Peyer's patch (tissue), 4 donors: ENCODE measurements around the gene JADE2. TPM values are rescaled to one million over a fixed set of nuclear protein-coding genes. Genes with fewer than 3 reads are reported as not detected.
"Not testable (repeated sequence)": the region's sequence is repeated elsewhere in the genome, so short reads cannot be mapped to it uniquely, and the experiment has no call there.

Source experiments
- DNase-seq, 3 donors: peaks; one replicate each; pipeline ENCODE4 v3.0.0-alpha.2; 2017 to 2019
- H3K27ac ChIP-seq, 4 donors: fragments of 200-600 bp; sonication (generic); one replicate each; pipeline ENCODE4 v1.5.1; 2016 to 2019
- H3K27me3 ChIP-seq, 2 donors: fragments of 200-600 bp; sonication (generic); one replicate each; pipeline ENCODE4 v1.5.1; 2019
- H3K36me3 ChIP-seq, 3 donors: fragments of 200-600 bp; sonication (generic); one replicate each; pipeline ENCODE4 v1.5.1; 2016 to 2019
- H3K4me1 ChIP-seq, 4 donors: fragments of 200-600 bp; sonication (generic); one replicate each; pipeline ENCODE4 v1.5.1; 2016 to 2019
- H3K4me3 ChIP-seq, 4 donors: fragments of 200-600 bp; sonication (generic); 1 replicate in 3 of 4; 2 replicates in 1 of 4; pipeline ENCODE4 v1.5.1; 2016 to 2019; ENCODE audit warnings: mild to moderate bottlenecking in 1 of 4
- H3K9me3 ChIP-seq, 4 donors: fragments of 200-600 bp; sonication (generic); one replicate each; pipeline ENCODE4 v1.5.1; 2016 to 2019; ENCODE audit warnings: mild to moderate bottlenecking in 1 of 4
- CTCF ChIP-seq, 6 experiments: fragments of 450-650 bp in 4 of 6; fragments of 200-600 bp in 2 of 6; sonication (generic) in 1 of 6; IDR thresholded peaks; one replicate each; pipeline ENCODE4 v1.5.1; 2017 to 2019; ENCODE audit warnings: antibody characterized with exemption in 6 of 6, mild to moderate bottlenecking in 3 of 6, moderate library complexity in 1 of 6
- POLR2A ChIP-seq, 2 donors: fragments of 450-650 bp; IDR thresholded peaks; one replicate each; pipeline ENCODE4 v1.5.1; 2017; ENCODE audit warnings: antibody characterized with exemption in 2 of 2, mild to moderate bottlenecking in 2 of 2, moderate library complexity in 2 of 2
- total RNA-seq, 4 donors: library from RNA; depleted of rRNA; stranded (reverse); fragments of >200 nt; gene quantifications; one replicate each; pipeline ENCODE4 v1.1.0, GENCODE V29; 2016

The JADE2 gene
- total RNA-seq, 4 donors from 2014 or later, result 51.5 to 77.6 (median 57.4) TPM

GRCh38 chr5:134554319-134555222 is 29.1 kb downstream of the JADE2 start:
- DNase-seq, result peak in 2 of 3 donors; percentile 75 to 83
- TF ChIP-seq POLR2A (IDR thresholded peaks at IDR 0.05), result no peak
- TF ChIP-seq CTCF (IDR thresholded peaks at IDR 0.05), result no peak
- Histone ChIP-seq H3K4me1 (peaks cover 0 to 27% (median 27%) of the 10 kb centered on the region in 4 donors), H3K27me3 (no peaks in the 10 kb centered on the region), H3K4me3 (no peak overlapping the region), H3K36me3 (peaks cover 0 to 50% (median 0%) of the 10 kb centered on the region in 3 donors), H3K27ac (peak overlapping the region; percentile 0 to 74 (median 46)), H3K9me3 (no peaks in the 10 kb centered on the region)

GRCh38 chr5:134555223-134555889 is 29.9 kb downstream of the JADE2 start:
- Histone ChIP-seq H3K36me3 (peaks cover 0 to 58% (median 0%) of the 10 kb centered on the region in 3 donors), H3K4me3 (no peak overlapping the region), H3K27ac (peak overlapping the region; percentile 0 to 74 (median 46)), H3K4me1 (peaks cover 0 to 27% (median 22%) of the 10 kb centered on the region in 4 donors), H3K9me3 (no peaks in the 10 kb centered on the region), H3K27me3 (no peaks in the 10 kb centered on the region)
- no peak for DNase-seq
- no peak for TF ChIP-seq POLR2A (IDR thresholded peaks at IDR 0.05)
- TF ChIP-seq CTCF (IDR thresholded peaks at IDR 0.05), result no peak

GRCh38 chr5:134555890-134556311 is 30.4 kb downstream of the JADE2 start:
- H3K36me3 ChIP-seq, result peaks cover 0 to 64% (median 0%) of the 10 kb centered on the region in 3 donors
- no peaks in the 10 kb centered on the region for H3K9me3 ChIP-seq
- peaks cover 0 to 27% (median 21%) of the 10 kb centered on the region in 4 donors for H3K4me1 ChIP-seq
- no peaks in the 10 kb centered on the region for H3K27me3 ChIP-seq
- TF ChIP-seq POLR2A (IDR thresholded peaks at IDR 0.05) (no peak), CTCF (IDR thresholded peaks at IDR 0.05) (no peak)
- H3K27ac ChIP-seq, result peak overlapping the region in 3 of 4 donors; percentile 30 to 74 (median 47)
- H3K4me3 ChIP-seq, result no peak overlapping the region
- peak in 2 of 3 donors; percentile 61 to 78 for DNase-seq

- DNase-seq, H3K27ac ChIP-seq, H3K9me3 ChIP-seq, H3K4me3 ChIP-seq, H3K27me3 ChIP-seq: not testable (repeated sequence)
- peaks cover 0 to 70% (median 0%) of the 10 kb centered on the region in 3 donors for H3K36me3 ChIP-seq
- H3K4me1 ChIP-seq, result peaks cover 0 to 27% (median 21%) of the 10 kb centered on the region in 4 donors
Observed at GRCh38 chr5:134556588-134556987, 31.1 kb downstream of the JADE2 start.

- no peaks in the 10 kb centered on the region for H3K27me3 ChIP-seq
- no peaks in the 10 kb centered on the region for H3K9me3 ChIP-seq
- no peak overlapping the region for H3K27ac ChIP-seq
- no peak for DNase-seq
- TF ChIP-seq POLR2A (IDR thresholded peaks at IDR 0.05) (no peak), CTCF (IDR thresholded peaks at IDR 0.05) (no peak)
- H3K4me1 ChIP-seq, result peaks cover 0 to 27% (median 21%) of the 10 kb centered on the region in 4 donors
- peaks cover 0 to 70% (median 0%) of the 10 kb centered on the region in 3 donors for H3K36me3 ChIP-seq
- H3K4me3 ChIP-seq, result no peak overlapping the region
Observed at GRCh38 chr5:134556994-134557393, 31.5 kb downstream of the JADE2 start.
